Choroid plexus epithelial cell (primary cell): ENCODE measurements around the gene WDR87.

Source experiments
- DNase-seq: peaks from one replicate; pipeline ENCODE4 v3.0.0-alpha.2; 2010; ENCODE audit warnings: low read depth
- H3K4me3 ChIP-seq: 2 replicates; pipeline ENCODE4 v1.5.1; 2011; ENCODE audit warnings: low read depth, mild to moderate bottlenecking, control low read depth, low read length, moderate library complexity
- TF ChIP-seq, protein P1 (sequence below): conservative IDR thresholded peaks from 2 replicates; pipeline ENCODE4 v1.5.1; 2011; ENCODE audit warnings: low read depth, mild to moderate bottlenecking, control low read depth, inconsistent platforms, low read length, moderate library complexity

WDR87 gene

GRCh38 chr19:37893845-37894575 lies 12.4 kb downstream of the WDR87 start:
- DNase-seq = no peak
- TF ChIP-seq, protein P1, sequence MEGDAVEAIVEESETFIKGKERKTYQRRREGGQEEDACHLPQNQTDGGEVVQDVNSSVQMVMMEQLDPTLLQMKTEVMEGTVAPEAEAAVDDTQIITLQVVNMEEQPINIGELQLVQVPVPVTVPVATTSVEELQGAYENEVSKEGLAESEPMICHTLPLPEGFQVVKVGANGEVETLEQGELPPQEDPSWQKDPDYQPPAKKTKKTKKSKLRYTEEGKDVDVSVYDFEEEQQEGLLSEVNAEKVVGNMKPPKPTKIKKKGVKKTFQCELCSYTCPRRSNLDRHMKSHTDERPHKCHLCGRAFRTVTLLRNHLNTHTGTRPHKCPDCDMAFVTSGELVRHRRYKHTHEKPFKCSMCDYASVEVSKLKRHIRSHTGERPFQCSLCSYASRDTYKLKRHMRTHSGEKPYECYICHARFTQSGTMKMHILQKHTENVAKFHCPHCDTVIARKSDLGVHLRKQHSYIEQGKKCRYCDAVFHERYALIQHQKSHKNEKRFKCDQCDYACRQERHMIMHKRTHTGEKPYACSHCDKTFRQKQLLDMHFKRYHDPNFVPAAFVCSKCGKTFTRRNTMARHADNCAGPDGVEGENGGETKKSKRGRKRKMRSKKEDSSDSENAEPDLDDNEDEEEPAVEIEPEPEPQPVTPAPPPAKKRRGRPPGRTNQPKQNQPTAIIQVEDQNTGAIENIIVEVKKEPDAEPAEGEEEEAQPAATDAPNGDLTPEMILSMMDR = no peak
- H3K4me3 ChIP-seq = no peak overlapping the region

- no peak for DNase-seq
- no peak overlapping the region for H3K4me3 ChIP-seq
- TF ChIP-seq, protein P1 = no peak
Measured at GRCh38 chr19:37886571-37886970, 19.8 kb downstream of the WDR87 start.

- H3K4me3 ChIP-seq = no peak overlapping the region
- TF ChIP-seq, protein P1 = peak; percentile 7
- no peak for DNase-seq
Measured at GRCh38 chr19:37885392-37885791, 21.0 kb downstream of the WDR87 start.

GRCh38 chr19:37877147-37877546 lies 29.2 kb downstream of the WDR87 start:
- no peak for DNase-seq
- TF ChIP-seq, protein P1 = no peak
- H3K4me3 ChIP-seq = no peak overlapping the region

DNA sequence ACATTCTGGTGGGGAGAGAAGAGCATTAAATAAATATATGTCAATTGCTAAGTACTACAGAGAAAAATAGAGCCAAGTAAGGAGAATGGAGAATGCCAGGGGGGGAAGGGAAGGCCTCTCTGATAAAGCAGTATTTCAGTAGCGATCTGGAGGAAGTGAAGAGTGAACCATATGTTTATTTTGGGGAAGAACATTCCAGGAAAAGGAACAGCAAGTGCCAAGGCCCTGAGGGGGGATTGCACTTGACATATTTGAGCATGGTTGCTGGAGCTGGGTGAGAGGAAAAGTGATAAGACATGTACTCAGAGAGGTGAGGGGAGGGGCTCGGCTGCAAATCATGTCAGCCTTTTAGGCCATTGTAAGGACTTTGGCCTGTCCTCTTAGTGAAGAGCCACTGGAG lies 30.4 kb downstream of the WDR87 start:
- DNase-seq = no peak
- TF ChIP-seq, protein P1 = no peak
- H3K4me3 ChIP-seq = no peak overlapping the region

DNA sequence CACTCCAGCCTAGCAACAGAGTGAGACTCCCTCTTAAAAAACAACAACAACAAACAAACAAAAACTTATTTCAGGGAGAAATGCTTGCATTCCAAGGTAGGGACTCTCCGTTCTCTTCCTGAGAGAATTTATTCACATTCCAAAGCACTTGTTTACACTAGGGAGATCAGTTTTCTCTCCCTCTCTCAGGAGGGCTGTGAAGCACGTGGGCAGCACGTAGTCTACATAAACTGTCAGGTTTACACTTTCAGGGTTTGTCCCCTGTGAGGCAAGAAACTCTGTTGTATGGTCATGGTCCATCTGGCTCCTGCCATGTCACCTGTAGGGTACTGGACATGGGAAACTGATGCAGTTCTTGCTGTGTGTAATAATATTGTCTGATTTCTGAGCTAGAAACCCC lies 31.6 kb downstream of the WDR87 start:
- TF ChIP-seq, protein P1 = no peak
- DNase-seq = peak; percentile 70
- no peak overlapping the region for H3K4me3 ChIP-seq

DNA sequence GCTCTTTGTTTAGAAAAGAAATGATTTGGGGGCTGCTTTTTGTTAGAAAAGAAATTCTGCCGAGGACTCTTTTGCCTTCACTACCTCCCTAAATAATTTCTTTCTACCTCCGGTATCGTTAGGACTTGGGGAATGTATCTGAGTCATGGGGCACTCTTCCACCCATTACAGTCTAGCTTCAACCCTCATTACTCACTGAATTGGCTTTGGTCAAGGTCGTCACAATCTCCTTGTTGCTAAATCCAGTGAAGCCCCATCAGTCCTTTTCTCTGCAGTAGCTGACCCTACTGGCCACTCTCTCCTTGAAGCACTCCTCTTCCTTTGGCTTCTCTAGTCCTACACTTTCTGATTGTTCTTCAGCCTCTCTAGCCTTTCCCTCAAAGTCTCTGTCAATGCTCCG lies 34.0 kb downstream of the WDR87 start:
- DNase-seq = peak; percentile 14
- TF ChIP-seq, protein P1 = no peak
- no peak overlapping the region for H3K4me3 ChIP-seq
